ENCODE measurements around the gene TTLL9. TPM values are rescaled to one million over a fixed set of nuclear protein-coding genes. Genes with fewer than 3 reads are reported as not detected.

TTLL9 gene
- total and polyA plus RNA-seq, 2 of the 13 experiments (the other 11 are each of a cell fraction or from before 2014, with no cell fraction given) = not detected

GRCh38 chr20:31968291-31969126 lies 98.1 kb downstream of the TTLL9 start (continued):
- peak; percentile 80 to 100 for TF ChIP-seq REST (IDR thresholded peaks at IDR 0.05; ENCODE audit: borderline replicate concordance in 1 of 2, low read depth in 1 of 2, low read length in 2 of 2)
- TF ChIP-seq ISX (CRISPR knock-in tag; conservative IDR thresholded peaks at IDR 0.05) = peak; percentile 100
- peak; percentile 100 for TF ChIP-seq BRCA1 (CRISPR knock-in tag; IDR thresholded peaks at IDR 0.05)
- peak; percentile 99 for TF ChIP-seq HMGXB3 (CRISPR knock-in tag; IDR thresholded peaks at IDR 0.05; ENCODE audit: borderline replicate concordance)
- TF ChIP-seq XBP1 (CRISPR knock-in tag; IDR thresholded peaks at IDR 0.05) = peak; percentile 100
- peak; percentile 100 for TF ChIP-seq ZFP36L2 (CRISPR knock-in tag; IDR thresholded peaks at IDR 0.05)
- TF ChIP-seq MAF1 (CRISPR knock-in tag; IDR thresholded peaks at IDR 0.05; ENCODE audit: borderline replicate concordance) = peak; percentile 100
- TF ChIP-seq DRAP1 (CRISPR knock-in tag; IDR thresholded peaks at IDR 0.05) = peak; percentile 98
- peak; percentile 100 for TF ChIP-seq ZC3H4 (CRISPR knock-in tag; IDR thresholded peaks at IDR 0.05; ENCODE audit: borderline replicate concordance)
- peak; percentile 91 for TF ChIP-seq ZBTB14 (CRISPR knock-in tag; IDR thresholded peaks at IDR 0.05)
- peak; percentile 100 for TF ChIP-seq SIX4 (CRISPR knock-in tag; IDR thresholded peaks at IDR 0.05)
- TF ChIP-seq PHF8 (CRISPR knock-in tag; IDR thresholded peaks at IDR 0.05) = peak; percentile 97
- TF ChIP-seq ZNF598 (CRISPR knock-in tag; IDR thresholded peaks at IDR 0.05; ENCODE audit: borderline replicate concordance) = peak; percentile 100
- peak; percentile 100 for TF ChIP-seq ZNF790 (CRISPR knock-in tag; IDR thresholded peaks at IDR 0.05; ENCODE audit: borderline replicate concordance)
- TF ChIP-seq IRX3 (CRISPR knock-in tag; IDR thresholded peaks at IDR 0.05; ENCODE audit: borderline replicate concordance, low read depth) = peak; percentile 100
- no peak for TF ChIP-seq SMC3 (IDR thresholded peaks at IDR 0.05; ENCODE audit: low read length)
- peak; percentile 100 for TF ChIP-seq TARDBP (CRISPR knock-in tag; IDR thresholded peaks at IDR 0.05)
- peak; percentile 100 for TF ChIP-seq ZKSCAN8 (CRISPR knock-in tag; IDR thresholded peaks at IDR 0.05; ENCODE audit: borderline replicate concordance)

All from HepG2 (cell line).